ENCODE measurements around the gene SAP30BP. TPM values are rescaled to one million over a fixed set of nuclear protein-coding genes. Genes with fewer than 3 reads are reported as not detected.
A peak's percentile ranks its signal among the peaks of the same experiment; 100 is the strongest.

The SAP30BP gene
- 10 to 100 TPM; 47.2 to 73.8 TPM for total RNA-seq

DNA sequence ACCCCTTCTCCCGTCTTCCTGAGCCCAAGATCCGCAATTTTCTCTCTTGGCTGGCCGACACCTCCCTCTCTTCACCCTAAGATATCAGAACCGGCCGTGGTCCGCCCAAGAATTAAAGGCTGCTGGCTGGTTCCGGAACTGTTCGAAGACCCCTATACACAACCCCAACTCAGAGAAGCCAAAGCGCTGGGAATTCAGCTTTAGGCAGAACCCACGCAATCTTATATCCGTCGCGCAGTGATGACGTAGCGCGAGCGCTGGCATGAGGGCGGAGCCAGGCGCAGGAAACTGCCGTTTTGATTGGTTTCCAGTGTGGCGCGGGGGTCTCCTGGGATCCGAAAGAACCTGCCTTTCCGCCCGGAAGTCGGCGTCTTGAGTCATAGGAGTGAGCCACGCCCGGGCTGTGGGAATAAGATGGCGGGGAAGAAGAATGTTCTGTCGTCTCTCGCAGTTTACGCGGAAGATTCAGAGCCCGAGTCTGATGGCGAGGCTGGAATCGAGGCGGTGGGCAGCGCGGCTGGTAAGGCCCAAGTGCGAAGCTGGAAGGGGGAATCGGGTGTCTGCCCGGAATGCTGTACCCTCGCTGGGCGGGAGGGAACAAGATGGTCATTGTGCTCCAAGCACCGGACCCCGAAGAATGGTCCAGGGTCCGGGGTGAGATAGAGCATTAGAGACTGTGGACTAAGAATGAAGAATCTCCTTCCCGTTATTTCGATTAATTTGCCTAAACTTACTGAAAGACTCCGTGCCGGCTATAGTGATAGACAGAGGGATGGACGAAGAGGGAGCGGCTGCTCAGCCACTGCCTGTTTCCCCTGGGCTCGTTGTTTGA lies at the start of gene SAP30BP, which contains the start of gene RECQL5:
Gene SAP30BP (plus strand): TSS at position 380 of the 832 bp plus-strand sequence. CDS start 35 bp downstream, at position 415.
Gene RECQL5 (minus strand): TSS at position 196 of the 832 bp plus-strand sequence. CDS start 597 bp downstream, outside the sequence.
- TF ChIP-seq, protein P1, sequence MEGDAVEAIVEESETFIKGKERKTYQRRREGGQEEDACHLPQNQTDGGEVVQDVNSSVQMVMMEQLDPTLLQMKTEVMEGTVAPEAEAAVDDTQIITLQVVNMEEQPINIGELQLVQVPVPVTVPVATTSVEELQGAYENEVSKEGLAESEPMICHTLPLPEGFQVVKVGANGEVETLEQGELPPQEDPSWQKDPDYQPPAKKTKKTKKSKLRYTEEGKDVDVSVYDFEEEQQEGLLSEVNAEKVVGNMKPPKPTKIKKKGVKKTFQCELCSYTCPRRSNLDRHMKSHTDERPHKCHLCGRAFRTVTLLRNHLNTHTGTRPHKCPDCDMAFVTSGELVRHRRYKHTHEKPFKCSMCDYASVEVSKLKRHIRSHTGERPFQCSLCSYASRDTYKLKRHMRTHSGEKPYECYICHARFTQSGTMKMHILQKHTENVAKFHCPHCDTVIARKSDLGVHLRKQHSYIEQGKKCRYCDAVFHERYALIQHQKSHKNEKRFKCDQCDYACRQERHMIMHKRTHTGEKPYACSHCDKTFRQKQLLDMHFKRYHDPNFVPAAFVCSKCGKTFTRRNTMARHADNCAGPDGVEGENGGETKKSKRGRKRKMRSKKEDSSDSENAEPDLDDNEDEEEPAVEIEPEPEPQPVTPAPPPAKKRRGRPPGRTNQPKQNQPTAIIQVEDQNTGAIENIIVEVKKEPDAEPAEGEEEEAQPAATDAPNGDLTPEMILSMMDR (IDR thresholded peaks at IDR 0.05): peak in 2 of 7 experiments; percentile 3 to 23
- peak; percentile 60 to 90 (median 86) for TF ChIP-seq POLR2A (IDR thresholded peaks at IDR 0.05)
- peak; percentile 100 for ATAC-seq
- H3K4me1 ChIP-seq: peaks cover 26% of the 10 kb centered on the region
- peak within 1 kb of the TSS; percentile 55 to 88 (median 86) for H3K27ac ChIP-seq
- no peaks in the 10 kb centered on the region for H3K27me3 ChIP-seq
- no peaks in the 10 kb centered on the region for H3K9me3 ChIP-seq
- peaks cover 5 to 20% of the 10 kb centered on the region in 2 donors for H3K36me3 ChIP-seq (replicated peaks in 1 of 2; ENCODE audit: insufficient read depth in 1 of 2, low read depth in 2 of 2)
- WGBS, 2 donors: 0 to 1% methylated on average over 42 to 55 of the region's 55 CpGs
- peak within 1 kb of the TSS; percentile 64 to 97 for H3K4me3 ChIP-seq
- intact Hi-C loops (cut with DNase I): no loop called here
- peak; percentile 97 to 99 (median 98) for DNase-seq

DNA sequence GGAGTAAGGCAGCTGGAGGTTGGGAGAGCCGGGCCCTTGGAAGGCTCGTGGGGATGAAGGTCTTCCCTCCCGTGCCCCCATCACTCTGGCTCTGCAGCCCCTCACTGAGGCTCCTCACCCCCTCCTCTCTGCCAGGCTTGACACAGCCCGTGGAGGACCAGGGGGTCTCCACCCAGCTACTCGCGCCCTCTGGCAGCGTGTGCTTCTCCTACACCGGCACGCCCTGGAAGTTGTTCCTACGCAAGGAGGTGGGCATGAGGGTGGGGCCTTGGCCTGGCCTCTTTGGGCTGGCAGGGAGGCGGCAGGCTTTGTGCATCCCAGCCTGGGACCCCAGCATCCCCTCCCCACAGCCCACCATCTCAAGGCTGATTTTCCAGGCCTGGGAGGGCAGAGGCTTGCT lies 49.5 kb upstream of the SAP30BP start:
- intact Hi-C loops (cut with DNase I): no loop called here
- H3K9me3 ChIP-seq: no peaks in the 10 kb centered on the region
- H3K4me1 ChIP-seq: no peaks in the 10 kb centered on the region
- ATAC-seq: no peak
- H3K27me3 ChIP-seq: no peaks in the 10 kb centered on the region
- TF ChIP-seq POLR2A (IDR thresholded peaks at IDR 0.05): no peak
- TF ChIP-seq, protein P1 (IDR thresholded peaks at IDR 0.05): no peak
- WGBS, 2 donors: 71 to 85% methylated on average over 8 to 11 of the region's 11 CpGs
- DNase-seq: no peak
- no peak overlapping the region for H3K27ac ChIP-seq
- H3K36me3 ChIP-seq (replicated peaks in 1 of 2; ENCODE audit: insufficient read depth in 1 of 2, low read depth in 2 of 2): no peaks in the 10 kb centered on the region
- no peak overlapping the region for H3K4me3 ChIP-seq

DNA sequence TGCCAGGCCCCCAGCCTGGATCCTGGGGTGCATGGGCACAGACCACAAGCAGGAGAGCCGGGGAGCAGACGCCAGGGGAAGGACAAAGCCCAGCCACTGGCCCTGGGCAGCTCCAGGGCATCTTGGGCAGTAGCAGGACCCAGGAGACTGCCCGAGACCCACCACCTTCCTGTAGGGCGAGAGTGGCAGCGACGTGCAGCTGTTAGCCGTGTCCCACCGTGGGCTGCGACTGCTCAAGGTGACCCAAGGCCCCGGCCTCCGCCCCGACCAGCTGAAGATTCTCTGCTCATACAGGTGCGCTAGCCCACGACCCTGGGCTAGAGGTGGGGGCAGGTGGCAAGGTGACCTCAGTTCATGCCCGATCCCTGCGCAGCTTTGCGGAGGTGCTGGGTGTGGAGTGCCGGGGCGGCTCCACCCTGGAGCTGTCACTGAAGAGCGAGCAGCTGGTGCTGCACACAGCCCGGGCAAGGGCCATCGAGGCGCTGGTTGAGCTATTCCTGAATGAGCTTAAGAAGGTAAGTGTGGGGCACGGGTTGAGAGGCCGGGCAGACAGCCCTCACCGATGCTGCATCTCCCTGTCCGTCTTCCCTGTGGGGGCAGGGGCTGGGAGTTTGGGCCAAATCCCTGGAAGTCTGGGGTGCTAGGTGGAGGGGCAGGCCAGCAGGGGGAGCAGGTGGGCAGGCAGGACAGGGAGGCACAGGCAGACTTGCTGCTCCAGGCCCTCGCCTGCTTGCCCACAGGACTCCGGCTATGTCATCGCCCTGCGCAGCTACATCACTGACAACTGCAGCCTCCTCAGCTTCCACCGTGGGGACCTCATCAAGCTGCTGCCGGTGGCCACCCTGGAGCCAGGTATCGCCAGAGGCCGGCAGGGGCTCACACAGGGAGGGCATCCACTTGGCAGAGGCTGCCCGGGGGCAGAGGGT lies 47.4 kb upstream of the SAP30BP start:
- DNase-seq (peak; percentile 16 to 45 (median 36)), ATAC-seq (peak; percentile 43)
- no peaks in the 10 kb centered on the region for H3K9me3 ChIP-seq
- no peak for TF ChIP-seq POLR2A (IDR thresholded peaks at IDR 0.05)
- TF ChIP-seq, protein P1 (IDR thresholded peaks at IDR 0.05): peak in 5 of 7 experiments; percentile 13 to 35 (median 32)
- 49 to 59% methylated on average over 16 to 36 of the region's 36 CpGs for WGBS, 2 donors
- no peak overlapping the region for H3K4me3 ChIP-seq
- H3K4me1 ChIP-seq: no peaks in the 10 kb centered on the region
- H3K27ac ChIP-seq: no peak overlapping the region
- no peaks in the 10 kb centered on the region for H3K36me3 ChIP-seq (replicated peaks in 1 of 2; ENCODE audit: insufficient read depth in 1 of 2, low read depth in 2 of 2)
- intact Hi-C loops (cut with DNase I): no loop called here
- no peaks in the 10 kb centered on the region for H3K27me3 ChIP-seq

DNA sequence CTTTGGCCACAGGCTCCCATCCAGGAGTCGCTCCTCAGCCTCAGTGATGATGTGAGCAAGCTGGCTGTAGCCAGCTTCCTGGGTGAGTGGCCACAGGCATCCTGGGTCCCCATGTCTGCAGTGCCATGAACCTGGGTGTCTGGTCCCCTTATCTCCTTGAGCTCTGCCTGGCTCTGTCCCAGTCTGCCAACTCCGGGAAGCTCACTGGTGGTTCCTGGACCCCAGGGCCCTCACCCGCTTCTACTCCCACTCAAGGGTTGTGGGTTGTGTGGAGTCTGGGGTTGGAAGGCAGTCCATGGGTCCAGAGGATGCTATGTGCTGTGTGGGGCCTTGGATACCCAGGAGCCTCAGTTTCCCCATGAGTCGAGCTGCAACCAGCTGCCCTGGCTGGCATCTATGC lies 45.6 kb upstream of the SAP30BP start:
- Histone ChIP-seq H3K4me3 (no peak overlapping the region), H3K36me3 (replicated peaks in 1 of 2; ENCODE audit: insufficient read depth in 1 of 2, low read depth in 2 of 2) (no peaks in the 10 kb centered on the region), H3K4me1 (no peaks in the 10 kb centered on the region), H3K27me3 (no peaks in the 10 kb centered on the region), H3K9me3 (no peaks in the 10 kb centered on the region), H3K27ac (no peak overlapping the region)
- no peak for ATAC-seq
- TF ChIP-seq POLR2A (IDR thresholded peaks at IDR 0.05): no peak
- TF ChIP-seq, protein P1 (IDR thresholded peaks at IDR 0.05): no peak
- intact Hi-C loops (cut with DNase I): no loop called here
- DNase-seq: no peak
- WGBS, 2 donors: 80% methylated on average over 2 to 4 of the region's 4 CpGs

Data from body of pancreas (tissue), 4 donors.